Measurements from ENCODE around the gene PDE1C. TPM values are rescaled to one million over a fixed set of nuclear protein-coding genes. Genes with fewer than 3 reads are reported as not detected.

The PDE1C gene
- total and polyA plus RNA-seq, 2 of the 4 experiments (the other 2 are of a cell fraction): 14.2 to 61.5 TPM

DNA sequence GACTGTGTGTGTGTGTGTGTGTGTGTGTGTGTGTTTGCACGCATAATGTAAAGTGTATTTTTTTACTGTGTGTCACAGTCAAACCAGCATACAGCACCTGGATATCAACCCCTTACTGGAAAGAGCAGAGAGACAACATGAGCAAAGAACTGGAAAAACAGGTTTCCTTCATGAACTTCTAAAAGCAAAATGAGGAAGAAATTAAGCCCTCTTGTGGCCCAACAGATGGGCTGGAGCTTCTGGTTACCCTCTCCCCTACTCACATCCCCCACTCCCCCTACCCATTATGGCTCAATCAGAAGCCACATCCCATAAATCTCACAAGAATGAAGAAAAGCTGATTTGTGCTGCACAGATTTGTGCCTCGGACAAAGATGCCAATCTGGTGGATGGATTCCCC is 36.2 kb downstream of the PDE1C start:
- dilution Hi-C loops (cut with HindIII; ENCODE audit: low sequenced_read_pairs, unreplicated experiment): no loop called here
- no peak for ATAC-seq (ENCODE audit: low read depth)
- H2BK15ac ChIP-seq (ENCODE audit: low read depth, low read length): no peak overlapping the region
- no CpG with 5 or more reads among the region's 2 CpGs for WGBS, 2 experiments (ENCODE audit: extremely low coverage in 2 of 2, insufficient read length in 1 of 2)
- no peak overlapping the region for H2AK5ac ChIP-seq (ENCODE audit: low read depth, low read length)
- no peaks in the 10 kb centered on the region for H3K36me3 ChIP-seq (ENCODE audit: control insufficient read depth, insufficient read depth, low read length)
- no peaks in the 10 kb centered on the region for H3K27me3 ChIP-seq (ENCODE audit: control insufficient read depth, insufficient read depth, low read length)
- no peak overlapping the region for H2BK120ac ChIP-seq (ENCODE audit: low read depth, low read length)
- no peaks in the 10 kb centered on the region for H3K9me3 ChIP-seq (ENCODE audit: control insufficient read depth, insufficient read depth, low read length)
- H4K8ac ChIP-seq (ENCODE audit: low read depth in 2 of 2, low read length in 2 of 2): no peak overlapping the region
- peaks cover 4% of the 10 kb centered on the region; the same call in 1 of the 2 replicates for H3K9me1 ChIP-seq (ENCODE audit: insufficient read depth, low read length)
- intact Hi-C loops (cut with micrococcal nuclease): loop anchor here (5.0 kb wide), 1 partner anchor 38 kb away; the partner anchor contains the start of gene PDE1C
- no peak overlapping the region for H4K5ac ChIP-seq (ENCODE audit: low read depth, low read length)
- H3K23ac ChIP-seq (ENCODE audit: low read depth, low read length): no peak overlapping the region
- TF ChIP-seq RCOR1 (IDR thresholded peaks at IDR 0.05; ENCODE audit: insufficient replicate concordance, low read length) (no peak), NFE2L2 (IDR thresholded peaks at IDR 0.05; ENCODE audit: low read depth, low read length) (no peak), RFX5 (IDR thresholded peaks at IDR 0.05; ENCODE audit: low read depth, low read length) (no peak), USF2 (IDR thresholded peaks at IDR 0.05; ENCODE audit: low read depth, low read length) (no peak), CHD1 (IDR thresholded peaks at IDR 0.05; ENCODE audit: low read depth, low read length) (no peak), BHLHE40 (IDR thresholded peaks at IDR 0.05; ENCODE audit: low read depth, low read length) (no peak), MXI1 (IDR thresholded peaks at IDR 0.05; ENCODE audit: borderline replicate concordance, low read depth, low read length) (no peak), RAD21 (IDR thresholded peaks at IDR 0.05; ENCODE audit: low read length) (no peak), POLR2A (IDR thresholded peaks at IDR 0.05; ENCODE audit: low read depth, low read length) (no peak), SMC3 (IDR thresholded peaks at IDR 0.05; ENCODE audit: low read depth, low read length) (no peak), ELK1 (IDR thresholded peaks at IDR 0.05; ENCODE audit: borderline replicate concordance, low read depth, low read length) (no peak)
- H3K14ac ChIP-seq (replicated peaks; ENCODE audit: low read depth, low read length): no peak overlapping the region
- H3K27ac ChIP-seq (ENCODE audit: insufficient read depth, low read length): no peak overlapping the region
- peaks cover 13 to 22% of the 10 kb centered on the region in 2 experiments; a peak in 3 of 4 replicates for H3K79me1 ChIP-seq (ENCODE audit: low read depth in 1 of 2, low read length in 2 of 2)
- no peak overlapping the region for H3K56ac ChIP-seq (ENCODE audit: extremely low read depth, insufficient read depth, low read length)
- POLR2A ChIA-PET (ENCODE audit: unreplicated experiment): no interaction called here
- no peak overlapping the region for H3K4ac ChIP-seq (ENCODE audit: low read depth, low read length)
- no peak overlapping the region for H2AFZ ChIP-seq (replicated peaks; ENCODE audit: low read length, poor library complexity)
- no peak overlapping the region for H3K4me3 ChIP-seq (ENCODE audit: insufficient read depth, low read depth, low read length)
- H2BK20ac ChIP-seq (ENCODE audit: low read depth, low read length): no peak overlapping the region
- H3K4me1 ChIP-seq (ENCODE audit: control insufficient read depth, insufficient read depth, low read length): peaks cover 8% of the 10 kb centered on the region
- H2AK9ac ChIP-seq (replicated peaks; ENCODE audit: low read depth, low read length, poor library complexity): no peak overlapping the region
- H4K91ac ChIP-seq (ENCODE audit: insufficient read depth, low read depth, low read length): no peak overlapping the region
- DNase-seq: no peak
- BruUV-seq (replicated peaks): no TSS peak
- no peak overlapping the region for H3K18ac ChIP-seq (ENCODE audit: low read depth, low read length)
- in situ Hi-C loops (cut with MboI; ENCODE audit: low sequenced_read_pairs): no loop called here
- no peak overlapping the region for H3K9ac ChIP-seq (ENCODE audit: low read depth, low read length)
- H2BK5ac ChIP-seq (ENCODE audit: low read depth, low read length, poor library complexity, severe bottlenecking): no peak overlapping the region
- H4K20me1 ChIP-seq (ENCODE audit: insufficient read depth, low read length): no peaks in the 10 kb centered on the region
- CTCF ChIA-PET: no interaction called here
- H3K4me2 ChIP-seq (ENCODE audit: low read depth, low read length): no peak overlapping the region

Measured in IMR-90 (cell line).